SU-DHL-6 (cell line): ENCODE results near the gene CDK5RAP2.

ENCODE experiments used
- H2AFZ ChIP-seq: fragments of 200-600 bp; sonication (generic); 2 replicates; pipeline ENCODE4 v1.6.1; 2014; ENCODE audit warnings: low read depth, mild to moderate bottlenecking, moderate library complexity, mixed read lengths, antibody characterized with exemption, low read length; ENCODE audit not compliant: severe bottlenecking
- H3F3A ChIP-seq: fragments of 200-600 bp; shearing (Covaris generic); 2 replicates; pipeline ENCODE4 v1.6.0; 2016; ENCODE audit warnings: antibody characterized with exemption, mild to moderate bottlenecking; ENCODE audit not compliant: insufficient read depth
- H3K27ac ChIP-seq: fragments of 200-600 bp; sonication (generic); 2 replicates; pipeline ENCODE4 v1.5.1; 2016; ENCODE audit warnings: low read depth, mild to moderate bottlenecking, low read length, moderate library complexity, mixed read lengths
- H3K27me3 ChIP-seq: fragments of 200-600 bp; sonication (generic), shearing (Covaris generic); 2 replicates; pipeline ENCODE4 v1.6.0; 2014; ENCODE audit warnings: mild to moderate bottlenecking, low read length
- H3K36me3 ChIP-seq: fragments of 200-600 bp; sonication (generic); 2 replicates; pipeline ENCODE4 v1.6.1; 2014; ENCODE audit warnings: mild to moderate bottlenecking, low read length, mixed read lengths
- H3K4me2 ChIP-seq: fragments of 300-600, 200-600 bp; shearing (Covaris generic), sonication (generic); 2 replicates; pipeline ENCODE4 v1.6.0; 2014; ENCODE audit warnings: low read length, low read depth, mild to moderate bottlenecking; ENCODE audit not compliant: poor library complexity, severe bottlenecking
- H3K4me3 ChIP-seq: fragments of 200-600 bp; sonication (generic); 2 replicates; pipeline ENCODE4 v1.5.1; 2014; ENCODE audit warnings: antibody characterized with exemption, low read length, mild to moderate bottlenecking, mixed read lengths; ENCODE audit not compliant: insufficient read depth, poor library complexity, severe bottlenecking
- H3K79me2 ChIP-seq: fragments of 200-600 bp; sonication (generic); 2 replicates; pipeline ENCODE4 v1.6.1; 2014; ENCODE audit warnings: mild to moderate bottlenecking, low read length, moderate library complexity; ENCODE audit not compliant: insufficient read depth
- H3K9ac ChIP-seq: fragments of 200-600 bp; sonication (generic); 2 replicates; pipeline ENCODE4 v1.7.0; 2014; ENCODE audit warnings: mild to moderate bottlenecking, low read length
- H3K9me2 ChIP-seq: fragments of 200-600 bp; sonication (generic); replicated peaks from 2 replicates; pipeline ENCODE4 v1.6.1; 2014; ENCODE audit warnings: low read length; ENCODE audit not compliant: insufficient read depth
- H3K9me3 ChIP-seq: fragments of 200-600 bp; sonication (generic); 2 replicates; pipeline ENCODE4 v1.6.1; 2014; ENCODE audit warnings: low read length, mixed read lengths; ENCODE audit not compliant: insufficient read depth
- H4K20me1 ChIP-seq: fragments of 200-600 bp; sonication (generic); 2 replicates; pipeline ENCODE4 v1.6.1; 2014; ENCODE audit warnings: low read depth, mild to moderate bottlenecking, antibody characterized with exemption, low read length, moderate library complexity, mixed read lengths
- EZH2phosphoT487 ChIP-seq: fragments of 200-600 bp; sonication (generic), shearing (Covaris generic); conservative IDR thresholded peaks from 2 replicates; pipeline ENCODE4 v1.6.1; 2018; ENCODE audit warnings: mild to moderate bottlenecking, antibody characterized with exemption, low read length, moderate library complexity, mixed read lengths
- TF ChIP-seq, protein P1 (sequence below): fragments of 200-600 bp; sonication (generic); IDR thresholded peaks from one replicate; pipeline ENCODE4 v1.5.1; 2017; ENCODE audit warnings: antibody characterized with exemption, mild to moderate bottlenecking, low read length, moderate library complexity; ENCODE audit not compliant: insufficient read depth, poor library complexity, severe bottlenecking

CDK5RAP2 gene

DNA sequence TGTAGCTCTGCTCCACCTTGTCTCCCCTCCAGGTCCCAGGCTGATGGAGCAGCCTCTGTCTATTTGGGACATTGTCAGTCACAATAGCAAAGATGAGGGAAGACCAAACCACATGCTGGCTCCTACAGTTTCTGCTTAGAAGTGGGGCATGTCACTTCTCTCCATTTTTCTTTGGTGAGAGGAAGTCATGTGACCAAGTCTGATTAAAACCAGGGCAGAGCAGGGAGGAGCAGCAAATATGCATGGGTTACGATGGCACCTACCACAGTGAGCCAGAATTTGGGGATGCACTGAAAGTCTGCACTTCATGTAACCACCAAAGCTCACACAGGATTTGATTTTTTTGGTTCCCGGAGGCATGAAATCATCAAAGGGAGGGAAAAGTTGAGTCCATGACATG is 234.6 kb downstream of the CDK5RAP2 start:
- no peaks in the 10 kb centered on the region for H3K9me2 ChIP-seq
- no peaks in the 10 kb centered on the region for H3K9me3 ChIP-seq
- no peak overlapping the region for H3K9ac ChIP-seq
- no peaks in the 10 kb centered on the region for H3K36me3 ChIP-seq
- no peak for TF ChIP-seq EZH2phosphoT487
- TF ChIP-seq, protein P1, sequence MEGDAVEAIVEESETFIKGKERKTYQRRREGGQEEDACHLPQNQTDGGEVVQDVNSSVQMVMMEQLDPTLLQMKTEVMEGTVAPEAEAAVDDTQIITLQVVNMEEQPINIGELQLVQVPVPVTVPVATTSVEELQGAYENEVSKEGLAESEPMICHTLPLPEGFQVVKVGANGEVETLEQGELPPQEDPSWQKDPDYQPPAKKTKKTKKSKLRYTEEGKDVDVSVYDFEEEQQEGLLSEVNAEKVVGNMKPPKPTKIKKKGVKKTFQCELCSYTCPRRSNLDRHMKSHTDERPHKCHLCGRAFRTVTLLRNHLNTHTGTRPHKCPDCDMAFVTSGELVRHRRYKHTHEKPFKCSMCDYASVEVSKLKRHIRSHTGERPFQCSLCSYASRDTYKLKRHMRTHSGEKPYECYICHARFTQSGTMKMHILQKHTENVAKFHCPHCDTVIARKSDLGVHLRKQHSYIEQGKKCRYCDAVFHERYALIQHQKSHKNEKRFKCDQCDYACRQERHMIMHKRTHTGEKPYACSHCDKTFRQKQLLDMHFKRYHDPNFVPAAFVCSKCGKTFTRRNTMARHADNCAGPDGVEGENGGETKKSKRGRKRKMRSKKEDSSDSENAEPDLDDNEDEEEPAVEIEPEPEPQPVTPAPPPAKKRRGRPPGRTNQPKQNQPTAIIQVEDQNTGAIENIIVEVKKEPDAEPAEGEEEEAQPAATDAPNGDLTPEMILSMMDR, result no peak
- no peaks in the 10 kb centered on the region for H3F3A ChIP-seq
- no peak overlapping the region for H2AFZ ChIP-seq
- H3K27me3 ChIP-seq, result no peaks in the 10 kb centered on the region
- H4K20me1 ChIP-seq, result no peaks in the 10 kb centered on the region
- no peak overlapping the region for H3K4me2 ChIP-seq
- no peak overlapping the region for H3K4me3 ChIP-seq
- no peak overlapping the region for H3K27ac ChIP-seq
- H3K79me2 ChIP-seq, result no peaks in the 10 kb centered on the region

DNA sequence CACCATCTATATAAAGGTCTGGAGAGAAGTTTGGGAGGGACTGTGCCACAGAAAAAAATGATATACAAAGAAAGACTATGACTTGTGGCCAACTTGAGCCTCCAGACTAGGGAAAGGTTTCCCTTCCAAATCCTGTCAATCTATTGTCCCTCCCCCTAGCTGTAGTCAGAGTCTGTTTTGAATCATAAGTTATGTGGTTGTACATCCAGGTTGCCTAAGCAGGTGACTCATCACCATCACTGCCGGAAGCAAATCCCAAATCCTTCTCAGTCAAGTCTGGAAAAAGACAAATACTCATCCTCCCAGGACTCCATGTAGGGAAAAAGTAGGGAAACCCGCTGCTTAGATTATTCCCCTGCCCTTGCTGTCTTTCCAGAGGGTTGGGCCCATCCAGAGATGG is 235.7 kb downstream of the CDK5RAP2 start:
- H3K9me3 ChIP-seq, result no peaks in the 10 kb centered on the region
- no peak overlapping the region for H3K27ac ChIP-seq
- no peaks in the 10 kb centered on the region for H4K20me1 ChIP-seq
- no peak overlapping the region for H3K9ac ChIP-seq
- H3K27me3 ChIP-seq, result no peaks in the 10 kb centered on the region
- no peak overlapping the region for H2AFZ ChIP-seq
- TF ChIP-seq, protein P1, result no peak
- no peaks in the 10 kb centered on the region for H3F3A ChIP-seq
- no peaks in the 10 kb centered on the region for H3K36me3 ChIP-seq
- no peak overlapping the region for H3K4me2 ChIP-seq
- no peak overlapping the region for H3K4me3 ChIP-seq
- H3K9me2 ChIP-seq, result no peaks in the 10 kb centered on the region
- H3K79me2 ChIP-seq, result no peaks in the 10 kb centered on the region

DNA sequence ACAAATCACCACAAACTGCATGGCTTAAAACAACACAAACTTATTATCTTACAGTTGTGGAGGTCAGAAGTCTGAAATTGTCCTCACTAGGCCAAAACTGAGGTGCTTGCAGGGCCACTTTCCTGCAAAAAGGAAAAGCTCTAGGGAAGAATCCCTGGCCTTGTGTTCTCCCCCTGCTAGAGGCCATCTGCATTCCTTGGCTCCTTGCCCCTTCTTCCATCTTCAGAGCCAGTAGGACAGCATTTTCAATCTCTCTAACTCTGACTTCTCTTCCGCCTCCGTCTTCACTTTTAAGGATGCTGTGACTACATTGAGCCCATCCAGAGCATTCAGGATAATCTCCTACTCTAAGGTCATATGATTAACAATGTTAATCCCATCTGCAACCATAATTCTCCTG is 236.6 kb downstream of the CDK5RAP2 start:
- TF ChIP-seq, protein P1, result no peak
- TF ChIP-seq EZH2phosphoT487, result no peak
- Histone ChIP-seq H3K9me2 (no peaks in the 10 kb centered on the region), H3F3A (no peaks in the 10 kb centered on the region), H3K4me2 (no peak overlapping the region), H3K9ac (no peak overlapping the region), H3K9me3 (no peaks in the 10 kb centered on the region), H3K27me3 (no peaks in the 10 kb centered on the region), H3K4me3 (no peak overlapping the region), H3K79me2 (no peaks in the 10 kb centered on the region), H3K27ac (no peak overlapping the region), H4K20me1 (no peaks in the 10 kb centered on the region), H2AFZ (no peak overlapping the region), H3K36me3 (no peaks in the 10 kb centered on the region)
